ENCODE results near the gene HMGN5.

Gene HMGN5

DNA sequence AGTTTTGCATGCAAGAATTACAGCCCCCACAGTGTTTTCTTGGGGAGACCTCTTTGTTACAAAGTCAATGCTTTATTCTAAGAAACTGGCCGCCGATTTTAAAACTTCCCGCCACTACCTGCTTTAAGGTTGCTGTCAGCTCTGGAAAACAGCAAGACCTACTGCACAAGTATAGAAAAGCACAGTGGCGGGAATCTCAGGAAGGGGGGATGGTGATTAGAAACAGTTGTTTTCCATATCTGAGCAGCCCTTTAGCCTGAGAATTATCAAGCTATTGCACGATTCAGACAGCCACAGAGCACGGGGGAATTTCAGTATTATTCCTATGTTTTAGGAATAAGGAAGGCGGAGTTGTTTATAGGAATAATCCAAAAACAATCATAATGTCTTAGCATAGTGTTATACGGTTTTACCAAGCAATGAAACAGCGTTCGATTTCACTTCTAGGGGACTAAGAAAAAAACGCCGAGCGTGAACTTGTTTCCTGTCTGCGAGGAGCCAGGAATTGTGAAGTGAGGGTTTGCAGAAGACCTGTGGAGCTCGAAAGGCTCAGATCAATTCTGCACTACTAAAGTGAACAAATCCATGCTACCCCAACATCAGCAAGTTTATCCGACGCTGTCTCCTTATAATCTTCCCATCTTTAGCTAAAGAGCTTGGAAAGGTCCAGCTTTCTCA is 81.3 kb downstream of the HMGN5 start:
- DNase-seq (ENCODE audit: low read depth in 2 of 2), result no peak

DNA sequence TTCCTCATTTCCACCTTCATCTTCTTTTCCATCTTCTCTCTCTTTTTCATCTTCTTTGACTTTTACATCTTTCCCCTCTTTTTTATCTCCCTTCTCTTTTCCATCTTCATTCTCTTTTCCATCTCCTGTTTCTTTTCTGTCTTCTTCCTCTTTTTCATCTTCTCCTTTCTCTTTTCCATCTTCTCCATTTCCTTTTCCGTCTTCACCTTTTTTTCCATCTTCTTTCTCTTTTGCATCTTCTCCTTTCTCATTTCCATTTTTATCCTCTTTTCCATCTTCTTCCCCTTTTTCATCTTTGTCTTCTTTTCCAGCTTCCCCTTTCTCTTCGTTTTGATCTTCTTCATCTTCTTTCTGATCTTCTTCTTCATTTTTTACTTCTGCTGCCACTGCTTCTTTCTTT is 87.0 kb downstream of the HMGN5 start:
- DNase-seq (ENCODE audit: low read depth in 2 of 2), result no peak

DNA sequence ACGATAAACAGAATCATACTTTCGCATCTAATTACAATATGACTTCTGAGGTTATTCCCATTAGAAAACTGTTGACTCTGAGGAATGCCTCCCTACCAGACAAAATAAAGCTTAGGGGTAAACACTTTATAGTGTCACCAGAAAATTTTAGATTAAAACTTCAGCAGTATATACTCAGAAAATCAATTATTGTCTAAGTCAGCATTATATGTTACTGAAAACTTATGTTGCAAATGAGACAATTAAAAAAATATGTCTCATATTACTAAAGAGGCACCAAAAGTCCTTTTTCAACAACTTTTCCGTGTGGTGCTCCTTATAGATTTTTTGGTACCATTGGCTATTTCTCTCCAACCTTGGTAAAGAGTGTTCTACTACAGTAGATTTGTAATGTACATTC is 91.4 kb downstream of the HMGN5 start:
- no peak for DNase-seq (ENCODE audit: low read depth in 2 of 2)

DNA sequence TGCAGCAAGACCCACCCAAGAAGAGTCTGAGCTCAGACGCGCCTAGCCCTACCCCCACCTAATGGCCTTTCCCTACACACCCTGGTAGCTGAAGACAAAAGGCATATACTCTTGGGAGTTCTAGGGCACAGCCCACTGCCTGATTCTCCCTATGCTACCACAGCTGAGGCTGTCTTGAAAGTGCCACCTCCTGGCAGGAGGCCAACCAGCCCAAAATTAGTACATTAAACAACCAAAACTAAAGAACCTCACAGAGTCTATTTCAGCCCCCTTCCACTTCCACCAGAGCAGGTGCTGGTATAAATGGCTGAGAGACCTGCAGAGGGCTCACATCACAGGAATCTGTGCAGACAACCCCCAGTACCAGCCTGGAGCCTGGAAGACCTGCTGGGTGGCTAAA is 119.1 kb downstream of the HMGN5 start:
- no peak for DNase-seq (ENCODE audit: low read depth in 2 of 2)

All from stimulated activated CD8-positive, alpha-beta memory T cell treated with anti-CD3 and anti-CD28 coated beads, Interleukin-15, amount 100 ng/mL, for 48 hours (primary cell).